GM12864 (cell line): ENCODE data around the gene DUS2.

Source experiments
- DNase-seq: peaks from one replicate; pipeline ENCODE4 v3.0.0-alpha.2; 2011; ENCODE audit warnings: low read depth
- H3K4me3 ChIP-seq: 2 replicates; pipeline ENCODE4 v1.5.1; 2011; ENCODE audit warnings: mild to moderate bottlenecking, low read depth, low read length, control low read depth
- CTCF ChIP-seq: IDR thresholded peaks from 2 replicates; pipeline ENCODE4 v1.5.1; 2011; ENCODE audit warnings: low read depth, mild to moderate bottlenecking, moderate library complexity, low read length, control low read depth, inconsistent platforms; ENCODE audit errors: missing control alignments

Gene DUS2

GRCh38 chr16:67982011-67982696 is 40.9 kb upstream of the DUS2 start:
- no peak for DNase-seq
- no peak for TF ChIP-seq CTCF
- H3K4me3 ChIP-seq = no peak overlapping the region

DNA sequence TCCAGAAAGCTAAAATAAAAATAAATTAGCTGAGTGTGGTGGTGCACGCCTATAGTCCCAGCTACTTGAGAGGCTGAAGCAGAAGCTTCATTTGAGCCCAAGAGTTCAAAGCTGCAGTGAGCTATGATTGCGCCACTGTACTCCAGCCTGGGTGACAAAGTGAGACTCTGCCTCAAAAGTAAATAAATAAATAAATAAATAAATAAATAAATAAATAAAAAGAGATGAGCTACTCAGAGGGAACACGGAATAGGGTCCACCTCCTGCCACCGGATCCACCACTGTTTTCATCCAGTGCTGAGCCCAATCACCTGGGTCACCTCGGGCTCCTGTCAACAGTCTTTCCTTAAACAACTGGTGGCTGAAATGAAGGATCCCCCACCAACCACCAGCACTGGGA is 36.1 kb upstream of the DUS2 start:
- H3K4me3 ChIP-seq = no peak overlapping the region
- no peak for DNase-seq
- no peak for TF ChIP-seq CTCF

- no peak for DNase-seq
- no peak overlapping the region for H3K4me3 ChIP-seq
- TF ChIP-seq CTCF = no peak
Observed at GRCh38 chr16:67987460-67988160, 35.5 kb upstream of the DUS2 start.

GRCh38 chr16:67988675-67989074 is 34.4 kb upstream of the DUS2 start:
- DNase-seq = no peak
- no peak for TF ChIP-seq CTCF
- H3K4me3 ChIP-seq = no peak overlapping the region

- no peak overlapping the region for H3K4me3 ChIP-seq
- DNase-seq = no peak
- TF ChIP-seq CTCF = no peak
Observed at GRCh38 chr16:67989322-67990017, 33.6 kb upstream of the DUS2 start.

DNA sequence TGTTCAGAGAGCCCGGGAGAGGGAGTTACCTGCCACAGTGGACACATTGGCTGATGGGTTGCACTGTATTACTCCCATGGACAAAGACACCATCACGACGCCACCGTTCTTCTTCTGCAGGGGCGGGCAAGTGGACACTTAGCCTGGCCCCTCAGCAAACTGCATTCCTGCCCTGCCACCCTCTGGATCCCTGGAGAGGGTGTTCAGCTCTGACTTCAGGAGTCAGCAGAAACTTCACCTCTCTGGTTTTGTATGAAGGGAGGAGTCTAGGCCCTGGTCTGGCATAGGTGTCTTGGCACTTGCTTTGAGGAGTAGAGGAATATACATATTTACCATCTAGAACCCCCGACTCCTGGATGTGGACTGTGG is 33.1 kb upstream of the DUS2 start:
- DNase-seq = no peak
- no peak overlapping the region for H3K4me3 ChIP-seq
- TF ChIP-seq CTCF = no peak
